ENCODE data around the gene SYNDIG1L. TPM values are rescaled to one million over a fixed set of nuclear protein-coding genes. Genes with fewer than 3 reads are reported as not detected.

The SYNDIG1L gene
- total RNA-seq, 1 experiment from 2014 or later, result 1.4 TPM

GRCh38 chr14:74427651-74428050 lies 1.6 kb upstream of the SYNDIG1L start (continued):
- TF ChIP-seq MYBL2 (CRISPR knock-in tag; IDR thresholded peaks at IDR 0.05) (no peak), ZBTB21 (CRISPR knock-in tag; IDR thresholded peaks at IDR 0.05; ENCODE audit: borderline replicate concordance) (no peak)
- TF ChIP-seq, protein P1, sequence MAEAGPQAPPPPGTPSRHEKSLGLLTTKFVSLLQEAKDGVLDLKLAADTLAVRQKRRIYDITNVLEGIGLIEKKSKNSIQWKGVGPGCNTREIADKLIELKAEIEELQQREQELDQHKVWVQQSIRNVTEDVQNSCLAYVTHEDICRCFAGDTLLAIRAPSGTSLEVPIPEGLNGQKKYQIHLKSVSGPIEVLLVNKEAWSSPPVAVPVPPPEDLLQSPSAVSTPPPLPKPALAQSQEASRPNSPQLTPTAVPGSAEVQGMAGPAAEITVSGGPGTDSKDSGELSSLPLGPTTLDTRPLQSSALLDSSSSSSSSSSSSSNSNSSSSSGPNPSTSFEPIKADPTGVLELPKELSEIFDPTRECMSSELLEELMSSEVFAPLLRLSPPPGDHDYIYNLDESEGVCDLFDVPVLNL (CRISPR knock-in tag; IDR thresholded peaks at IDR 0.05; ENCODE audit: borderline replicate concordance, low read depth), result no peak

- peaks cover 63% of the 10 kb centered on the region for H3K4me1 Mint-ChIP-seq
- TF ChIP-seq RELA (CRISPR knock-in tag; IDR thresholded peaks at IDR 0.05; ENCODE audit: borderline replicate concordance), result no peak
- TF ChIP-seq, protein P2, sequence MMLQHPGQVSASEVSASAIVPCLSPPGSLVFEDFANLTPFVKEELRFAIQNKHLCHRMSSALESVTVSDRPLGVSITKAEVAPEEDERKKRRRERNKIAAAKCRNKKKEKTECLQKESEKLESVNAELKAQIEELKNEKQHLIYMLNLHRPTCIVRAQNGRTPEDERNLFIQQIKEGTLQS (CRISPR knock-in tag; conservative IDR thresholded peaks at IDR 0.05), result no peak
- peak; percentile 47; the same call in 1 of the 2 replicates for TF ChIP-seq FOXK1 (CRISPR knock-in tag; IDR thresholded peaks at IDR 0.05)
- TF ChIP-seq, protein P3, sequence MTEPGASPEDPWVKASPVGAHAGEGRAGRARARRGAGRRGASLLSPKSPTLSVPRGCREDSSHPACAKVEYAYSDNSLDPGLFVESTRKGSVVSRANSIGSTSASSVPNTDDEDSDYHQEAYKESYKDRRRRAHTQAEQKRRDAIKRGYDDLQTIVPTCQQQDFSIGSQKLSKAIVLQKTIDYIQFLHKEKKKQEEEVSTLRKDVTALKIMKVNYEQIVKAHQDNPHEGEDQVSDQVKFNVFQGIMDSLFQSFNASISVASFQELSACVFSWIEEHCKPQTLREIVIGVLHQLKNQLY (CRISPR knock-in tag; IDR thresholded peaks at IDR 0.05), result no peak
- no peak for TF ChIP-seq ZNF138 (CRISPR knock-in tag; conservative IDR thresholded peaks at IDR 0.05)
- no peak; the same call in 1 of the 2 replicates for TF ChIP-seq ZNF317 (CRISPR knock-in tag; IDR thresholded peaks at IDR 0.05; ENCODE audit: borderline replicate concordance, low read depth)
- TF ChIP-seq KAT7 (CRISPR knock-in tag; IDR thresholded peaks at IDR 0.05; ENCODE audit: borderline replicate concordance), result no peak
- no peak for TF ChIP-seq RORB (CRISPR knock-in tag; IDR thresholded peaks at IDR 0.05)
- TF ChIP-seq TP53 (CRISPR knock-in tag; IDR thresholded peaks at IDR 0.05), result peak; percentile 85; the same call in 1 of the 2 replicates
- peak; percentile 56; the same call in 1 of the 2 replicates for TF ChIP-seq MYBL2 (CRISPR knock-in tag; IDR thresholded peaks at IDR 0.05)
- TF ChIP-seq FOXP1 (CRISPR knock-in tag; IDR thresholded peaks at IDR 0.05; ENCODE audit: borderline replicate concordance), result peak; percentile 75; the same call in 1 of the 2 replicates
- TF ChIP-seq ARID4B (CRISPR knock-in tag; IDR thresholded peaks at IDR 0.05; ENCODE audit: borderline replicate concordance), result 0 out of 2 replicates have a peak, but pooled peaks have one; percentile 79
- TF ChIP-seq, protein P4, sequence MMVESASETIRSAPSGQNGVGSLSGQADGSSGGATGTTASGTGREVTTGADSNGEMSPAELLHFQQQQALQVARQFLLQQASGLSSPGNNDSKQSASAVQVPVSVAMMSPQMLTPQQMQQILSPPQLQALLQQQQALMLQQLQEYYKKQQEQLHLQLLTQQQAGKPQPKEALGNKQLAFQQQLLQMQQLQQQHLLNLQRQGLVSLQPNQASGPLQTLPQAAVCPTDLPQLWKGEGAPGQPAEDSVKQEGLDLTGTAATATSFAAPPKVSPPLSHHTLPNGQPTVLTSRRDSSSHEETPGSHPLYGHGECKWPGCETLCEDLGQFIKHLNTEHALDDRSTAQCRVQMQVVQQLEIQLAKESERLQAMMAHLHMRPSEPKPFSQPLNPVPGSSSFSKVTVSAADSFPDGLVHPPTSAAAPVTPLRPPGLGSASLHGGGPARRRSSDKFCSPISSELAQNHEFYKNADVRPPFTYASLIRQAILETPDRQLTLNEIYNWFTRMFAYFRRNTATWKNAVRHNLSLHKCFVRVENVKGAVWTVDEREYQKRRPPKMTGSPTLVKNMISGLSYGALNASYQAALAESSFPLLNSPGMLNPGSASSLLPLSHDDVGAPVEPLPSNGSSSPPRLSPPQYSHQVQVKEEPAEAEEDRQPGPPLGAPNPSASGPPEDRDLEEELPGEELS (CRISPR knock-in tag; IDR thresholded peaks at IDR 0.05), result peak; percentile 88
- TF ChIP-seq ZNF512 (CRISPR knock-in tag; IDR thresholded peaks at IDR 0.05; ENCODE audit: borderline replicate concordance), result no peak
- TF ChIP-seq ZNF263 (CRISPR knock-in tag; IDR thresholded peaks at IDR 0.05; ENCODE audit: low read depth), result no peak
- no peak for TF ChIP-seq ATF1 (CRISPR knock-in tag; IDR thresholded peaks at IDR 0.05)
- TF ChIP-seq SMAD3 (CRISPR knock-in tag; IDR thresholded peaks at IDR 0.05; ENCODE audit: borderline replicate concordance), result no peak
- 0 out of 2 replicates have a peak, but pooled peaks have one; percentile 54 for TF ChIP-seq NR3C1 (CRISPR knock-in tag; conservative IDR thresholded peaks at IDR 0.05; ENCODE audit: low read depth)
- no peak for TF ChIP-seq JAZF1 (CRISPR knock-in tag; IDR thresholded peaks at IDR 0.05)
- TF ChIP-seq, protein P5, sequence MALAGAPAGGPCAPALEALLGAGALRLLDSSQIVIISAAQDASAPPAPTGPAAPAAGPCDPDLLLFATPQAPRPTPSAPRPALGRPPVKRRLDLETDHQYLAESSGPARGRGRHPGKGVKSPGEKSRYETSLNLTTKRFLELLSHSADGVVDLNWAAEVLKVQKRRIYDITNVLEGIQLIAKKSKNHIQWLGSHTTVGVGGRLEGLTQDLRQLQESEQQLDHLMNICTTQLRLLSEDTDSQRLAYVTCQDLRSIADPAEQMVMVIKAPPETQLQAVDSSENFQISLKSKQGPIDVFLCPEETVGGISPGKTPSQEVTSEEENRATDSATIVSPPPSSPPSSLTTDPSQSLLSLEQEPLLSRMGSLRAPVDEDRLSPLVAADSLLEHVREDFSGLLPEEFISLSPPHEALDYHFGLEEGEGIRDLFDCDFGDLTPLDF (CRISPR knock-in tag; IDR thresholded peaks at IDR 0.05), result no peak
- TF ChIP-seq SP1 (CRISPR knock-in tag; conservative IDR thresholded peaks at IDR 0.05), result peak; percentile 40; the same call in 1 of the 2 replicates
- peak; percentile 85; the same call in 1 of the 2 replicates for TF ChIP-seq JUN (CRISPR knock-in tag; IDR thresholded peaks at IDR 0.05)
Measured at GRCh38 chr14:74425525-74426201, 347 bp downstream of the SYNDIG1L start.

More at GRCh38 chr14:74425525-74426201, 347 bp downstream of the SYNDIG1L start:
- DNase-seq (ENCODE audit: low spot score) (peak; percentile 82), ATAC-seq (peak; percentile 40)
- Mint-ChIP-seq H3K4me3 (peak overlapping the region; percentile 55), H3K9me3 (no peaks in the 10 kb centered on the region), H3K36me3 (no peaks in the 10 kb centered on the region), H3K27me3 (ENCODE audit: low read depth) (peaks cover 22% of the 10 kb centered on the region), H3K27ac (no peak overlapping the region)
- ChIA-PET CTCF (interaction anchor here (0.6 to 2.5 kb wide), 7 partner anchors 9 to 135 kb away, joined by 3 to 17 read pairs (median 4); no protein-coding TSS in a partner anchor), POLR2A (no interaction called here)
